Activated T-helper 17 cell treated with anti-CD3 and anti-CD28 coated beads, Interleukin-2, amount 50 U/mL, for 72 hours (primary cell): ENCODE results near the gene UBE2D2. TPM values are rescaled to one million over a fixed set of nuclear protein-coding genes. Genes with fewer than 3 reads are reported as not detected.

ENCODE experiments used
- ATAC-seq: fragments of 150-1000 bp; cut with Tn5 transposase; replicated peaks from 2 replicates; pipeline ENCODE4 v1.10.0; 2021; ENCODE audit warnings: mild to moderate bottlenecking, moderate library complexity
- H3K27ac Mint-ChIP-seq: one replicate; pipeline ENCODE4 v1.8.0; 2022; ENCODE audit warnings: mixed read lengths
- H3K27me3 Mint-ChIP-seq: one replicate; pipeline ENCODE4 v1.8.0; 2022; ENCODE audit warnings: mixed read lengths
- H3K36me3 Mint-ChIP-seq: one replicate; pipeline ENCODE4 v1.8.0; 2022; ENCODE audit warnings: low read depth, mild to moderate bottlenecking, mixed read lengths
- H3K4me1 Mint-ChIP-seq: one replicate; pipeline ENCODE4 v1.8.0; 2022; ENCODE audit warnings: mixed read lengths
- H3K4me3 Mint-ChIP-seq: one replicate; pipeline ENCODE4 v1.8.0; 2022; ENCODE audit warnings: mild to moderate bottlenecking, mixed read lengths
- H3K9me3 Mint-ChIP-seq: one replicate; pipeline ENCODE4 v1.8.0; 2022; ENCODE audit warnings: mixed read lengths
- total RNA-seq, 2 donors: library from RNA; stranded (reverse); gene quantifications; one replicate each; pipeline ENCODE4 v1.2.3, GENCODE V29; 2022

UBE2D2 gene
- total RNA-seq, 2 donors from 2014 or later = 200 to 270 TPM

DNA sequence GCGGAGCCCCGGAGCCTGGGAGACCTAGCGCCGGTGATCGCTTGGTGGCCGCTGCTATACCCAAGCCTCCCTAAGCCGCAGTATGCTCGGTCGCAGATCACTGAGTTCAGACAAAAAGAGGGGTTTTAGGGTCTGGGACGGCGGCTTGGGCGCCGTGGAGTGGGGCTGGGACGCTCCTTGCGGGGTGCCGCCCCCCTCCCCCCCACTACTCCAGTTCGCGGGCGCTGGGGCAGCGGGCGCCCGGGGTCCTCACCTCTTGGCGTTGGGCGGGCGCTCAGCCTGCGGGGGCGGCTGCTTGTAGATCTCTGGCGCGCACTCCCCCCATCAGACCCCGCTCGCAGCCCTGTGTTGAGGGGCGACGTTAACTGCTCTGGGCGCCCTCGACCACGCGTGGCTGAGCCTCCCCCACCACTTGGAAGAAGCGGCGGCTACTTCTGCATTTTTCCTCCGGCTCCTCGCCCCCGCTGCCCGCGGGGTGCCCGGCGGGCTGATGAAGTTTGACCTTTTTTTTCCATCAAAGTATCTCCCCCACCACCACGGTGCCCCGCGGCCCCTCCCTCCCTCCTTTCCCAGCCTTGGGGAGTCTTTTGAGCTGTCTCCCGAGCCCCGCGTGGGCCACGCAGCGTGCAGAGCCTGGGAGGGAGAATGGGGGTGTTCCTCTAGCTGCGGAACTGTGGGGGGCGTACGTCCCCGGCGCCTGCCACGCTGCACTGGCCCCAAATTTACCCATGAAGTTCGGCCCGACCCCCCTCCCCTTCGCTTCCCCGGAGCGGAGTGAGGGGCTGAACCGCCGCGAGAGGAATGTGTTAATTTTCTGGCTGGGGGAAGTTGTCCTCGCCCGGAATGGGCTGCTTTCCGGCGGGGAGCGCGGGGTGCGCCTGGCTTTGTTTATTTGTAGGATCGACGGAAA, 88.2 kb downstream of the UBE2D2 start:
- Mint-ChIP-seq H3K4me3 (peak overlapping the region; percentile 75), H3K27me3 (peaks cover 33% of the 10 kb centered on the region), H3K4me1 (peaks cover 13% of the 10 kb centered on the region), H3K9me3 (no peaks in the 10 kb centered on the region), H3K36me3 (peaks cover 5% of the 10 kb centered on the region), H3K27ac (peak overlapping the region; percentile 51)
- ATAC-seq = no peak

DNA sequence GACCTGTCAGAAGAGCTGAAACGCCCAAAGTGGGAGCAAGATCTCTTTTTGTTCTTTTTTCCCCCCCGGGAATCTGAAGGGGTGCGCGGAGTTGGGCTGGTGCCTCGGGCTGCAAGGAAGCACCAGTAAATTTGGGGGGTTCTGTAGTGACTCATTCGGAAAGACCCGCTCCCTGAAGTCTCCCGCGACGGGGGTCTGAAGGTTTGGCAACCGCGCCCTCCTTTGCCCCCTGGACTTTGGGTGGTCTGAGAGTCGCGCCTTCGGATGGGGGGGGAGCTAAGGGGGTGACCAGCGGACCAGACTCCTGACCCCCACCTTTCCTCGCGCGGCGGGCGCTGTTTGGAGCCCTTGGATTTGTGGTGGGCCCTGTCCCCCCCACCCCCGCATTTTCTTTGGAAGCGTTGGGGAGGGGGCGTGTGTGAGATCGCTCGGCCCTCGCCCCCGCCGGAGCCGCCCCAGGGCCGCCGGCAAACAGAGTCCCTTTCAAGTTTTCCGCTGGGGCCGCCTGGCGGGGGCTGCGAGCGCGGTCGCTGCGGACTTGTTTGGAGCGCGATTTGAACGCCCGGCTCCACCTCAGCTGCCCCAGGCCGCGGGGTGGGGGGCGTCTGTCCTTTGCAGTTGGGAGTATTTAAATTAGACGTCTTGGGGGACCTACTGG, 89.0 kb downstream of the UBE2D2 start:
- Mint-ChIP-seq H3K9me3 (no peaks in the 10 kb centered on the region), H3K36me3 (peaks cover 5% of the 10 kb centered on the region), H3K27ac (peak overlapping the region; percentile 51), H3K27me3 (peaks cover 33% of the 10 kb centered on the region), H3K4me1 (peaks cover 13% of the 10 kb centered on the region), H3K4me3 (peak overlapping the region; percentile 75)
- no peak for ATAC-seq

DNA sequence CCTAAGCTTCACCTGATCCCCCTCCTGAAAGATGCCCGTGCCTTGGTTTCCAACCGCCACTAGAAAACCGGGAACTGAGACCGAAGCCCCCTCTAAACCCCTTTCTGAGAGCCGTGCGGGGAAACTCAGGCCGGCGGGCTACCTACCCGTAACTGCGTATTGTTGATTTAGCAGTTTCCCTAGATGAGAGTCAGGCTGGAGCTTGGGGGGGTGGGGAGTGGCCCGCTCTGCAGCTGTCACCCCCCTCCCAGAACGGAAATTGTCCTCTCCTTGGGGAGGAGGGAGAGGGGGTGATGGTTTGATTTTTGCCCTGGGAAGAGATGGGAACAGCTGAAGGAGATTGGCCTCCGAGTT, 89.5 kb downstream of the UBE2D2 start:
- Mint-ChIP-seq H3K27ac (no peak overlapping the region), H3K27me3 (peaks cover 33% of the 10 kb centered on the region), H3K4me3 (peak overlapping the region; percentile 17), H3K9me3 (no peaks in the 10 kb centered on the region), H3K36me3 (peaks cover 5% of the 10 kb centered on the region), H3K4me1 (peaks cover 13% of the 10 kb centered on the region)
- ATAC-seq = no peak

DNA sequence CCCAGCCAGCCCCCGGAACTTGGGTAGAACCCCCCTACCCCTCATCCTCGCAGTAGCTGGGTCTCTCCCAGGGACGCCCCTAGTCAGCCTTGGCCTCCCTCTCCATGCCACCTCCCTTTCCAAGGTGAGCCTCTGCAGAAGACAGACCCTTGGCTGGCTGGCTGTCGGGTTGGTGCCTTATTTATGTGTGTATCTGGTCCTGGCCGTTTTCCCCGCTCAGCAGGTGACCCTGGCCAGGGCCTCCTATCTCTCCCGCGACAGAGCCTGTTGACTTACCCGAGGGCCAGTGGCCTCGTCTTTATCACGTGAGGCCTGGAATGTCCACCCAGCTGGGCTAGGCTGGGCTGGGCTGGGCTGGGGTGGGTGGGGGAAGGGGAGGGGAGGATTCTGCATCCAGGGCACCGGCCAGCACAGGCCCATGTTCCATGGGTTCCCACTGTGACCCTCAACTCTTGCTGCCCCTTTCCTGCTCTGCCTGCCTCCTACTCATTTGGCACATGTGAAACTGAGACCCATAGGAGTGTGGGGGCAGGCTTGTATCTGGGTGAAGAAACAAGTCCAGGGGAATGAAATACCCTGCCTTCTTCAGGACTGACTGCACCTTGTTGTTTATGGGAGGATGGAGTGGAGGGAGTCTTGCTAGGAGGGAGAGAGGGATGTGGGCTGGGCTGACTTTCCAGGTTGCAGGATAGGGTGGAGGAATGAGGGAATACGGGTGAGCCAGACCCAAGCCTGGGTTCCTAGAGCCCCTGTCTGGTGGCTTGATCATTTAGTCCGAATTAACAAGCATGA, 90.1 kb downstream of the UBE2D2 start:
- no peak for ATAC-seq
- no peak overlapping the region for H3K27ac Mint-ChIP-seq
- H3K4me1 Mint-ChIP-seq = peaks cover 13% of the 10 kb centered on the region
- H3K9me3 Mint-ChIP-seq = no peaks in the 10 kb centered on the region
- peaks cover 5% of the 10 kb centered on the region for H3K36me3 Mint-ChIP-seq
- H3K4me3 Mint-ChIP-seq = peak overlapping the region; percentile 1
- H3K27me3 Mint-ChIP-seq = peaks cover 33% of the 10 kb centered on the region

DNA sequence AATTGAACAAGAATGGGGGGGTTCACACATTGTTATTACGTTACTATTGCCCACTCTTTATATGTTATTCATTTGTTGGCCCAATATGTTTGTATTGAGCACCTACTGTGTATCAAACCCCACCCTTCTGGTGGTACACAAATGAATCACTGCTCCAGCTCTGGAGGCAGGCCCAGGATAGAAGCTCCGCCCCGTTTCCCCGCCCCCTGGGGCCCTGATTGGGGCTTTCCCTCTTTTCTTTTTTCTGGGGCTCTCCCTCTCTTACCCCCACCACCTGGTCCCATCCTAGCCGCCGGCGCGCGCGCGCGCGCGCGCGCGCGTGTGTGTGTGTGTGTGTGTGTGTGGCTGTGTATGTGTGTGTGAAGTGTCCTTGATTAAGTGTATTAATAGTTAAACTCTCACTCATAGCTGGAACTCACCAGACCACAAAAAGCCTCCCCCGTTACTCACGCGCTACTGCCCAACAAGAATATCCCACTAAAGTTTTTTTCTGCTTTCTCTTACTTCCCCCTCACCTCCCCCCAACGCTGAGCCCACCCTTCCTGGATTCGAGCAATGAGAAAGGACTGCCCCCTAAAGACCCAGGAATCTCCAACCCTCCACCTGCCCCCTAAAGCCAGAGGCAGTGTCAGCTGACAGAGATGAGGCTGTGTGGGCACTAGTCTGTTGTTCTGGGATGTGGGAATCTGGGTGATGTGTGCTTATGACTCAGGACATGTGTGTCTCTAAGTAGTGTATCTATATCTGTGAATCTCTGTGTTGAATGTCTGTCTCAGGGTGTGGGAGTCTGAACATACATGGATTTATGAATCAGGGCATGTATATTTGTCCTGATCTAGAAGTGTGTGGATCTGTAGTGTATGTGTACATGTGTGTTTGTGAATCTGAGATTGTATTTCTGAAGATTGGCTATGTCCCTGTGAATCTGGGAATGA, 91.0 kb downstream of the UBE2D2 start:
- no peak overlapping the region for H3K27ac Mint-ChIP-seq
- H3K27me3 Mint-ChIP-seq = peaks cover 28% of the 10 kb centered on the region
- H3K4me1 Mint-ChIP-seq = peaks cover 13% of the 10 kb centered on the region
- peak overlapping the region; percentile 1 for H3K4me3 Mint-ChIP-seq
- no peaks in the 10 kb centered on the region for H3K9me3 Mint-ChIP-seq
- H3K36me3 Mint-ChIP-seq = peaks cover 5% of the 10 kb centered on the region
- peak; percentile 72 for ATAC-seq

DNA sequence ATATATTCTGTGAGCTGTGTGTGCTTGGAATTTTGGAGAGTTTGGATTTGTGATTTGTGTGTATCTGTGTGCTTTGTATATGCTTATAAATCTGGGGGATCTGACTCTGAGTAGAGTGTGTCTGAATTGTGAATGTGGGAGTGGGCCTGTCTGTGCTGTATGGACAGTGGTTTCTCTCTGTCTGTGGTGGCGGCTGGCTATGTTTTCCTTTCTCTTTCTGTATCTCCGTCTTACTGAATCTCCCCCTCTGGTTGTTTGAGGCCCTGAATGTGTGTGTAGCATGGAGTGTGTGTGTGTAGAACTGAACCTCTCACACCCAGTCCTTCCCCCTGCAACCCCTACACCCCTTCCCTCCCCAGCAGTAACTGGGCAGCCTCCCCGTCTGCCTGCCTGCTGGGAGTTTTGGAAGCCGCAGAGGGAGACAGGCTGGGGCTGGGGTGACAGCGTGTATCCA, 91.7 kb downstream of the UBE2D2 start:
- no peak for ATAC-seq
- H3K36me3 Mint-ChIP-seq = peaks cover 5% of the 10 kb centered on the region
- H3K27ac Mint-ChIP-seq = no peak overlapping the region
- H3K4me3 Mint-ChIP-seq = peak overlapping the region; percentile 1
- H3K27me3 Mint-ChIP-seq = peaks cover 24% of the 10 kb centered on the region
- H3K4me1 Mint-ChIP-seq = peaks cover 13% of the 10 kb centered on the region
- H3K9me3 Mint-ChIP-seq = no peaks in the 10 kb centered on the region

DNA sequence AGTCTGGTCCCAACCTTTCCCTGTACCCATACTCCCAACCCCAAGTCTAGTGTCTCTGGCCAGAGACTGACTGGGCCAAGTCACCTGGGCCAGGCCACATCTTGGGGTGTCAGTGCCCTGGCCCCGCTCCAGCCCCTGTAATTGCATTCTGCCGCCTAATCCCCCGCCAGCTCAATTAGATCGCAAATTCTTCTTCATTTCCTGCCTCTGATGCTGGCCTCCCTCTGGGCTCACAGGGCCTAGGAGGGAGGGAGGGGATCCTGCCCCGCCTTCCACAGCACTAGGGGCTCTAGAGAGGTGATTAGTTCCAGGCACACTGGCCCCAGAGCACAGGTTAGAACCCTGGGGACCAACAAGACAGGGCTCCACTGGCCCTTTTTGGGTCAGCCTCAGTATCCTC, 92.5 kb downstream of the UBE2D2 start:
- Mint-ChIP-seq H3K27me3 (peaks cover 24% of the 10 kb centered on the region), H3K27ac (no peak overlapping the region), H3K4me1 (peaks cover 13% of the 10 kb centered on the region), H3K4me3 (no peak overlapping the region), H3K9me3 (no peaks in the 10 kb centered on the region), H3K36me3 (peaks cover 5% of the 10 kb centered on the region)
- no peak for ATAC-seq

DNA sequence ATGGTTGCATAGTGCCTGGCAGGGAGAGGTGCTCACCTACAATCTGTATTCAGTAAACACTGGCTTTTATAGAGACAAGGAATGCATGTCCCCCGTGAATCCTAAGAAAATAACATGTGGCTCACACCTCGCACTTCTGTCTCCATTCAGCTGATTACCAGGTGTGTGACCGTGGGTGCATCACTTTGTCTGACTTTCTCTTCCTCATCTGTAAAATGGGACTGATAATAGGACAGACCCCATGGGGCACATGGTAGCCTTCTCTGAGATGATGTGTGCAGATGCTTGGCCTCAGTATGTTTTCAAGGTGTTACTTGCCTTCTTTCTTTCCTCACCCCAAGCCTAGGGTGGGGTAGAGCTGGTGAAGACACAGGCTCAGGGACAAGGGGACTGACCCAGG, 93.3 kb downstream of the UBE2D2 start:
- Mint-ChIP-seq H3K4me3 (no peak overlapping the region), H3K9me3 (no peaks in the 10 kb centered on the region), H3K36me3 (peaks cover 5% of the 10 kb centered on the region), H3K4me1 (peaks cover 13% of the 10 kb centered on the region), H3K27me3 (peaks cover 24% of the 10 kb centered on the region), H3K27ac (no peak overlapping the region)
- no peak for ATAC-seq

DNA sequence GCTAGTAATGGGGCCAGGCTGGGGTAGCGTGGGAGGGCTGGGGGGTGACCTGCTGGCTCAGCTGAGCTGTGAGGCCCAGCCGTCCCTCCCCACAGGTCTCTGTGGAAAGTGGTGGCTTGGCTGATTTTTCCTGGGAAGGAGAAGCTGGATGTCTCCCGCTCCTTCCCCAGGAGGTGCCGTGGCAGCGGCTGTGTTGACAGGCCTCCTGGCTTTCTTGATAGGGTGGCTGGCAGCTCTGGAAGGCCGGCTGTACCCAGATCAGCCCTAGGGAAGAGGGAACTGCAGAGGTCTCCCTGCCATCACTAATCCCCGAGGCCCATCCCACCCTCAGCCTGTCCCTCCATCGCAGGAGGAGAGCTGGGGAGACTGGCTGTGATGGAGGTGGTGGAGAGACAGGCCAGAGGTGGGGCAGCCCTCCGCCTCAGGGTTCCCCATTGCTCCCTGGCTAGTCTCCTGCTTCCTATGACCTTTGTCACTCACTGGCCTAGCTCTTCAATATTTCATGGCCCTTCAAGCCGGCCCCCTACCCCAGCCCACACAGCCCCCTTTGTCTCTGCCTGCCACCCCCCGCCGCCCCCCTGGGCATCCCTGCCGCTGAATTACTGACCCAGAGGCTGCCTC, 93.8 kb downstream of the UBE2D2 start:
- Mint-ChIP-seq H3K36me3 (no peaks in the 10 kb centered on the region), H3K4me3 (no peak overlapping the region), H3K27ac (no peak overlapping the region), H3K9me3 (no peaks in the 10 kb centered on the region), H3K4me1 (peaks cover 8% of the 10 kb centered on the region), H3K27me3 (peaks cover 19% of the 10 kb centered on the region)
- ATAC-seq = no peak

DNA sequence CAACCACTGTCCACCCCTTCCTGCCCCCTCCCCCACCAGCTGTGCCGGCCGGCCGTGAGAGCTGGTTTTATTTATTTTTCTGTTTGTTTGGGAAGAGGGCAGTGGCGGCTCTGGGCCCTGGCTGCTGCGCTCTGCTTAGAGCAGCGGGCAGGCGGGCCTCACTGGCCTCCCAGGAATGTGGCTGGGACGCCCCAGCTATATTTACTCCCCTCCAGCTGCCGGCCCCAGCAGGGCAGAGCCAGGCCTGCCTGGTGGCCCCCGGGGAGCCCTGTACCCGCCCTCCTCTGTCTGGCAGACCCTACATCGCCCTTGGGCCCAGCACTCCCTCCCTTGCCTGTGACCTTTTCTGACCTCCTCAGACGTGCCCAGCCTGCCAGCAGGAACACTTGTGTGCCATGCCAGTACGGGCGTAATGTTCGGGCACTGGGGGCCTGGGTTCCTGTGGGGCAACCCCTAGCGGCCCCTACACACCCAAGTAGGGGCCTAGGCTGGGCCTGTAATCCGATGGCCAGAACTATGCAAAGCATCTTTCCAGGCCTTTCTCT, 94.7 kb downstream of the UBE2D2 start:
- no peaks in the 10 kb centered on the region for H3K9me3 Mint-ChIP-seq
- H3K4me1 Mint-ChIP-seq = peaks cover 8% of the 10 kb centered on the region
- H3K27me3 Mint-ChIP-seq = peaks cover 19% of the 10 kb centered on the region
- H3K27ac Mint-ChIP-seq = no peak overlapping the region
- no peak overlapping the region for H3K4me3 Mint-ChIP-seq
- H3K36me3 Mint-ChIP-seq = no peaks in the 10 kb centered on the region
- ATAC-seq = no peak

DNA sequence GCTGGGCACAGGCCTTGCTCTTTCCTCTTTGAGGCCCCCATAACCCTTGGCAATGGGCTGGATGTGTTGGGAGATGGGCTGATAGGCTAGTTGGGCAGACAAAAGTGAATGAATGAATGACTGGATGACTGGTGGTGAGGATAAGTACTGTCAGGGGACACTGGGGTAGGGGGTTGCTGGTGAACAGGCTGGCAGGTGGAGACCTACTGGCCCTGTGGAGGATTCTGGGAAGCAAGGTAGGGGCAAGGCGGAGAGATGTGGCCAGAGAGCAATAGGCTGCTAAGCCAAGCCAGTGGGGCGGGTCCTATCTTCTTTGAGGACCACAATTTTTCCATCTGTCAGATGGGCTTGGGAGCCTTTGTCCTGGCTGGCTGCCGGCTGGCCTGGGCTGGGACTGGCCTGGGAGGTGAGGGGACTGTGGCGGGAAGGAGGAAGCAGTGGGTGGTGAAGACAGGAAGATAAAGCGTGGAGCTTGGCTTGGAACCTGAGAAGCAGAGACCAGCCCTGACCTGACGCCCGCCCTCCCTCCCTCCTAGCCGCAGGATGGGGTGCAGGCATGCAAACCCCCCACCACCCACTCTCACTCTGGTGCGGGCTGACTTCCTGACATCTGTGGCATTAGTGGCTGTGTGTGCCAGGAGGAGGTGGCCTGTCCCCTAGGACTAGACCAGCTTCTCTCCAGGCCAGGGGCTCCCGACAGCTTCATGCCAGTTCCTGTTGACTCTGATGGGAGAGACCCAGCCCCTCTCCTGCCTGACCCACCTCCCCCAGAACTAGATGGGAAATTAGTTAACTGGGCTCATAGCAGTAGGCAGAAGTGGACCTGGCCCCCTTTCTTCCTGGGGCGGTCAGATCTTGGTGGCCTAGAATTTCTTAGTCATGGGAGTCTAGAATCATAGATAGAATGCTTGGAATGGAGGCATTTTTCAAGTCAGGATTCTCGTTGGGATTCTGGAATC, 96.5 kb downstream of the UBE2D2 start:
- peaks cover 2% of the 10 kb centered on the region for H3K4me1 Mint-ChIP-seq
- H3K36me3 Mint-ChIP-seq = no peaks in the 10 kb centered on the region
- no peak overlapping the region for H3K27ac Mint-ChIP-seq
- H3K27me3 Mint-ChIP-seq = peaks cover 9% of the 10 kb centered on the region
- no peak overlapping the region for H3K4me3 Mint-ChIP-seq
- no peaks in the 10 kb centered on the region for H3K9me3 Mint-ChIP-seq
- ATAC-seq = no peak

DNA sequence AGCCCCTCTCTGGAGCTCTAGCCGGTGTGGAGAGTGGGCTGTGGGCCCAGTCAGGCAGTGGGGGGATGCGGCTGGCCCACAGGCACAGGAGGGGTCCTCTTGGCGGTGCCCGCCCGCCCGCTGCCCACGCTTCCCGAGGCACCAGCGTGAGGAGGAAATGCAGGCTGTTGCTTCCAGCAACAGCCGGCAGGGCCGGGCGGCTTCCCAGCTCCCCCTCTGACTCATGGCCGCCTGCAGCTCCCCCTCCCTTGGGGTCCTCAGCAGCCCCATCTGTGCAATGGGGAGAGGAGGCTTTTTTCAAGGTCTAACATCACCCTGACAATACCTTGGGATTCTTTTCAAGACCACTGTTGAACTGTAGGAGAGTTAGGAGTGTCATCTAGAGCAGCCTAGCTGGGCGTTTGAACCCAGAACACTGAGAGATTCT, 97.4 kb downstream of the UBE2D2 start:
- no peaks in the 10 kb centered on the region for H3K4me1 Mint-ChIP-seq
- H3K27ac Mint-ChIP-seq = no peak overlapping the region
- no peaks in the 10 kb centered on the region for H3K36me3 Mint-ChIP-seq
- H3K4me3 Mint-ChIP-seq = no peak overlapping the region
- no peak for ATAC-seq
- H3K27me3 Mint-ChIP-seq = peaks cover 4% of the 10 kb centered on the region
- no peaks in the 10 kb centered on the region for H3K9me3 Mint-ChIP-seq
